ENCODE measurements around the gene TTYH1. TPM values are rescaled to one million over a fixed set of nuclear protein-coding genes. Genes with fewer than 3 reads are reported as not detected.
"Not testable (repeated sequence)": the region's sequence is repeated elsewhere in the genome, so short reads cannot be mapped to it uniquely, and the experiment has no call there.

Gene TTYH1
- total RNA-seq, 1 donor from 2014 or later = 6.0 TPM

DNA sequence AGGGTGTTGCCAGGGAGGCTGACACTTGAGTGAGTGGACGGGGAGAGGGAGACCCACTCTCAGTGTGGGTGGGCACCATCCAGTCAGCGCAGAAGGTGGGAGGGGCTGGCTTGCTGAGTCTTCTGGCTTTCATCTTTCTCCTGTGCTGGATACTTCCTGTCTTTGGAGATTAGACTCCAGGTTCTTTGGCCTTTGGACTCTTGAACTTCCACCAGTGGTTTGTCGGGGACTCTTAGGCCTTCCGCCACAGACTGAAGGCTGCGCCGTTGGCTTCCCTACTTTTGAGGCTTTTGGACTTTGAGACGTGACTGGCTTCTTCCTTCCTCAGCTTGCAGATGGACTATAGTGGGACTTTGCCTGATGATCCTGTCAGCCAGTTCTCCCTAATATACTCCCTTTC, 29.5 kb downstream of the TTYH1 start:
- no peaks in the 10 kb centered on the region for H3K27me3 Mint-ChIP-seq (ENCODE audit: low read depth)
- H3K36me3 Mint-ChIP-seq = peaks cover 12% of the 10 kb centered on the region
- TF ChIP-seq, protein P1, sequence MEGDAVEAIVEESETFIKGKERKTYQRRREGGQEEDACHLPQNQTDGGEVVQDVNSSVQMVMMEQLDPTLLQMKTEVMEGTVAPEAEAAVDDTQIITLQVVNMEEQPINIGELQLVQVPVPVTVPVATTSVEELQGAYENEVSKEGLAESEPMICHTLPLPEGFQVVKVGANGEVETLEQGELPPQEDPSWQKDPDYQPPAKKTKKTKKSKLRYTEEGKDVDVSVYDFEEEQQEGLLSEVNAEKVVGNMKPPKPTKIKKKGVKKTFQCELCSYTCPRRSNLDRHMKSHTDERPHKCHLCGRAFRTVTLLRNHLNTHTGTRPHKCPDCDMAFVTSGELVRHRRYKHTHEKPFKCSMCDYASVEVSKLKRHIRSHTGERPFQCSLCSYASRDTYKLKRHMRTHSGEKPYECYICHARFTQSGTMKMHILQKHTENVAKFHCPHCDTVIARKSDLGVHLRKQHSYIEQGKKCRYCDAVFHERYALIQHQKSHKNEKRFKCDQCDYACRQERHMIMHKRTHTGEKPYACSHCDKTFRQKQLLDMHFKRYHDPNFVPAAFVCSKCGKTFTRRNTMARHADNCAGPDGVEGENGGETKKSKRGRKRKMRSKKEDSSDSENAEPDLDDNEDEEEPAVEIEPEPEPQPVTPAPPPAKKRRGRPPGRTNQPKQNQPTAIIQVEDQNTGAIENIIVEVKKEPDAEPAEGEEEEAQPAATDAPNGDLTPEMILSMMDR (IDR thresholded peaks at IDR 0.05; ENCODE audit: unreplicated experiment) = no peak
- H3K9me3 Mint-ChIP-seq = no peaks in the 10 kb centered on the region
- H3K4me1 Mint-ChIP-seq = peaks cover 18% of the 10 kb centered on the region
- DNase-seq (ENCODE audit: low spot score in 2 of 2, unreplicated experiment in 2 of 2) = no peak
- no peak overlapping the region for H3K27ac Mint-ChIP-seq
- no peak overlapping the region for H3K4me3 Mint-ChIP-seq

DNA sequence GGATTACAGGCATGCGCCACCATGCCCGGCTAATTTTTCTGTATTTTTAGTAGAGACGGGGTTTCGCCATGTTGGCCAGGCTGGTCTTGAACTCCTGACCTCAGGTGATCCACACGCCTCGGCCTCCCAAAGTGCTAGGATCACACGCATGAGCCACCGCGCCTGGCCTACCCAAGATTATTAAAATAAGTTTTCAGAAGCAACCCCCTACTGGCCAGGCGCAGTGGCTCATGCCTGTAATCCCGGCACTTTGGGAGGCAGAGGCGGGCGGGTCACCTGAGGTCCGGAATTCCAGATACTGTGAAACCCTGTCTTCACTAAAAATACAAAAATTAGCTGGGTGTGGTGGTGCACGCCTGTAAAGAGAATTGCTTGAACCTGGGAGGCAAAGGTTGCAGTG, 31.1 kb downstream of the TTYH1 start:
- Mint-ChIP-seq H3K36me3 (peaks cover 10% of the 10 kb centered on the region), H3K4me1 (peaks cover 33% of the 10 kb centered on the region)
- not testable (repeated sequence) for H3K9me3 Mint-ChIP-seq; H3K27me3 Mint-ChIP-seq (ENCODE audit: low read depth); H3K27ac Mint-ChIP-seq; DNase-seq (ENCODE audit: low spot score in 2 of 2, unreplicated experiment in 2 of 2); H3K4me3 Mint-ChIP-seq

DNA sequence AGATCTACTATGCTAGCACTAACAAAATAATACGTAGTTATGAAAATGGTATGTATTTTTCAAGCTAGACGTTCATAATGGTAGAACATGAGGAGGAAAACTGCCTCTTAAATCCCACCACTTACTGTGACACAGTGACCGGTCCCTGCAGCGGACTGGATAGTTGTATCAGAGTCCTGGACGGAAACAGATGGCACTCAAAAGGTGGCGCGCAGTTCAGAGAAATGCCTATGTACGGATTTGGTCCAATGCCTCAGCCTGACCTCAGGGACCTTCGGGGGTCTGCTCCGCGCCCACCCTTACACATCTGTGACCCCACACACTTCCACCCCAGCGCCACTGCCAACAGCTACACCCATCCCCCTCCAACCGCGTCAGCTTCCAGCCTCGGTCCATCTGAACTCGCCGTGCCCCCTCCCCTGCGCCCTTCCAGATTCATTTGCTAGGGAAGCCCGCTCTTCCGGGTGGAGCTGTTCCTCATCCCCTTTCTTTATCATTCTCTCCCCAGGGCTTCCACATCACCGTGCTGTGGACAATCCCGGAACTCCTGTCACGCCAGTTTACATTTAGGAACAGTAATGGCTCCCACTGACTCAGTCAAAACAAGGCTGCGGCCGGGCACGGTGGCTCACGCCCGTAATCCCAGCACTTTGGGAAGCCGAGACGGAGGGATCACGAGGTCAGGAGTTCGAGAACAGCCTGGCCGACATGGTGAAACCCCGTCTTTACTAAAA, 32.9 kb downstream of the TTYH1 start:
- DNase-seq (ENCODE audit: low spot score in 2 of 2, unreplicated experiment in 2 of 2) = no peak
- Mint-ChIP-seq H3K9me3 (no peaks in the 10 kb centered on the region), H3K36me3 (peaks cover 9% of the 10 kb centered on the region), H3K4me1 (peaks cover 33% of the 10 kb centered on the region), H3K4me3 (peak overlapping the region; percentile 97), H3K27ac (peak overlapping the region; percentile 100), H3K27me3 (ENCODE audit: low read depth) (no peaks in the 10 kb centered on the region)
- TF ChIP-seq, protein P1 (IDR thresholded peaks at IDR 0.05; ENCODE audit: unreplicated experiment) = no peak

DNA sequence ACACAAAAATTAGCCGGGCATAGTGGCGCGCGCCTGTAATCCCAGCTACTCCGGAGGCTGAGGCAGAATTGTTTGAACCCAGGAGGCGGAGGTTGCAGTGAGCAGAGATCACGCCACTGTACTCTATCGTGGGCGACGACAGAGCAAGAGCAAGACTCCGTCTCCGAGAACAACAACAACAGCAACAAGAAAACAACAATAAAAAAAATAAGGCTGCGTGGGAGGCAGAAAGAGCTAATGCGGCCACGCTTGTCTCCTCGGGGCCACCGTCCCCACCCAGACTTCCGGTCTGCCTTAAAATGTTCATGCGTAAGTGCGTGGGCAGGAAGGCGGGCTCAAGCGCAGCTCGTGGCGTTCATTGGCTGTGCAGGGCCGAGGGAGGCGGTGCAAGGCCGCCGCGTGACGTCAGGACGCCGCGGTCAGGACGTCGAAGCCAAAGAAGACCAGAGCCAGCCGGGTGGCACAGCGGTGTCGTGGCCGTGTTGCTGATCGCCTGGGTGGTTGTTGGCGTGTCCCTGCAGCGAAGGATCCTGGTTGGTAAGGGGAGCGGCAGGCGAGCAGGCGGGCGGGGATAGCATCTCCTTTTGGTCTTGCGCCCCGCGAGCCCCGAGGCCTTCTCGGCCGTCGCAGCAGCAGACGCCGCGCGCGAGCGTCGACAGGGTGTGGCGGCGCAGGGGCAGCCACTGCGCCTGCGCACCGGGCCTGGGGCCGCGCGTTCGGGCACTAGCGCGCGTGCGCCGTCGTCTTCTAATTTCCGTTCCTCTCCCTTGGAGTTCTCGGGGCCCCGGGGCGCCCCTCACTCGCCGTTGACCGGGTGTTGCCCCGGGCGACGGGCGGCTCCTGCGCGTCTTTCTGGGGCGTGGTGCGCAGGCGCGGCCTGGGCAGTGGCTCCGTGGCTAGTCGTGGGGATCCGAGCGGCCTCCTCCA, 33.8 kb downstream of the TTYH1 start, which contains the start of gene LENG8:
LENG8 (plus strand) TSS at position 426 of the 927 bp plus-strand sequence. CDS start 2,146 bp downstream, outside the sequence.
- peak; percentile 89 to 95 for DNase-seq (ENCODE audit: low spot score in 2 of 2, unreplicated experiment in 2 of 2)
- H3K36me3 Mint-ChIP-seq = peaks cover 7% of the 10 kb centered on the region

DNA sequence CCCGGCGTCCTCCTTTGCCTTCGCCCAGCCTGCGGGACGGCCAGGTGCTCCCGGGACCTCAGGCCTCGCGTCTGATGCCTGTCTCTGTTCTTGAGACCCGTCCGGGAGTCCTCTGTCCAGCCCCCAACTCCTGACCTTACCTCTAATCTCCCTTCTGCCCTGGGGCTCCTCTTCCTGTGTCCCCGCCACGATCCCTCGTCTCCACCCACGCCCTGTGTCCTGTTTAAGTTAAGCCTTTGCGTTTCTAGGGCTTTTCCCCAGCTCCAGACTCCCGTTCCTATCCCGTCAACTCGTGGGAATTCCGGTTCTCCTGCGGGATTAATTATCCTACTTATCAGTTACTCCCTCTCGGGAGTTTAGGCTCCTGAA, 34.4 kb downstream of the TTYH1 start:
- peaks cover 6% of the 10 kb centered on the region for H3K36me3 Mint-ChIP-seq
- peak overlapping the region; percentile 99 for H3K27ac Mint-ChIP-seq
- H3K9me3 Mint-ChIP-seq = no peaks in the 10 kb centered on the region
- TF ChIP-seq, protein P1 (IDR thresholded peaks at IDR 0.05; ENCODE audit: unreplicated experiment) = no peak
- H3K4me3 Mint-ChIP-seq = peak overlapping the region; percentile 97
- no peaks in the 10 kb centered on the region for H3K27me3 Mint-ChIP-seq (ENCODE audit: low read depth)
- peaks cover 33% of the 10 kb centered on the region for H3K4me1 Mint-ChIP-seq
- DNase-seq (ENCODE audit: low spot score in 2 of 2, unreplicated experiment in 2 of 2) = no peak

More for the DNA sequence above, 33.8 kb downstream of the TTYH1 start, which contains the start of gene LENG8:
- TF ChIP-seq, protein P1 (IDR thresholded peaks at IDR 0.05; ENCODE audit: unreplicated experiment) = no peak
- Mint-ChIP-seq H3K27me3 (ENCODE audit: low read depth) (no peaks in the 10 kb centered on the region), H3K4me1 (peaks cover 33% of the 10 kb centered on the region), H3K4me3 (peak within 1 kb of the TSS; percentile 97), H3K9me3 (no peaks in the 10 kb centered on the region), H3K27ac (peak within 1 kb of the TSS; percentile 100)
